SU-DHL-6 (cell line): ENCODE data around the gene ASTN1.

Experiments used
- H2AFZ ChIP-seq: fragments of 200-600 bp; sonication (generic); 2 replicates; pipeline ENCODE4 v1.6.1; 2014; ENCODE audit warnings: low read depth, mild to moderate bottlenecking, moderate library complexity, mixed read lengths, antibody characterized with exemption, low read length; ENCODE audit not compliant: severe bottlenecking
- H3F3A ChIP-seq: fragments of 200-600 bp; shearing (Covaris generic); 2 replicates; pipeline ENCODE4 v1.6.0; 2016; ENCODE audit warnings: antibody characterized with exemption, mild to moderate bottlenecking; ENCODE audit not compliant: insufficient read depth
- H3K27ac ChIP-seq: fragments of 200-600 bp; sonication (generic); 2 replicates; pipeline ENCODE4 v1.5.1; 2016; ENCODE audit warnings: low read depth, mild to moderate bottlenecking, low read length, moderate library complexity, mixed read lengths
- H3K27me3 ChIP-seq: fragments of 200-600 bp; sonication (generic), shearing (Covaris generic); 2 replicates; pipeline ENCODE4 v1.6.0; 2014; ENCODE audit warnings: mild to moderate bottlenecking, low read length
- H3K36me3 ChIP-seq: fragments of 200-600 bp; sonication (generic); 2 replicates; pipeline ENCODE4 v1.6.1; 2014; ENCODE audit warnings: mild to moderate bottlenecking, low read length, mixed read lengths
- H3K4me2 ChIP-seq: fragments of 300-600, 200-600 bp; shearing (Covaris generic), sonication (generic); 2 replicates; pipeline ENCODE4 v1.6.0; 2014; ENCODE audit warnings: low read length, low read depth, mild to moderate bottlenecking; ENCODE audit not compliant: poor library complexity, severe bottlenecking
- H3K4me3 ChIP-seq: fragments of 200-600 bp; sonication (generic); 2 replicates; pipeline ENCODE4 v1.5.1; 2014; ENCODE audit warnings: antibody characterized with exemption, low read length, mild to moderate bottlenecking, mixed read lengths; ENCODE audit not compliant: insufficient read depth, poor library complexity, severe bottlenecking
- H3K79me2 ChIP-seq: fragments of 200-600 bp; sonication (generic); 2 replicates; pipeline ENCODE4 v1.6.1; 2014; ENCODE audit warnings: mild to moderate bottlenecking, low read length, moderate library complexity; ENCODE audit not compliant: insufficient read depth
- H3K9ac ChIP-seq: fragments of 200-600 bp; sonication (generic); 2 replicates; pipeline ENCODE4 v1.7.0; 2014; ENCODE audit warnings: mild to moderate bottlenecking, low read length
- H3K9me2 ChIP-seq: fragments of 200-600 bp; sonication (generic); replicated peaks from 2 replicates; pipeline ENCODE4 v1.6.1; 2014; ENCODE audit warnings: low read length; ENCODE audit not compliant: insufficient read depth
- H3K9me3 ChIP-seq: fragments of 200-600 bp; sonication (generic); 2 replicates; pipeline ENCODE4 v1.6.1; 2014; ENCODE audit warnings: low read length, mixed read lengths; ENCODE audit not compliant: insufficient read depth
- H4K20me1 ChIP-seq: fragments of 200-600 bp; sonication (generic); 2 replicates; pipeline ENCODE4 v1.6.1; 2014; ENCODE audit warnings: low read depth, mild to moderate bottlenecking, antibody characterized with exemption, low read length, moderate library complexity, mixed read lengths
- EZH2phosphoT487 ChIP-seq: fragments of 200-600 bp; sonication (generic), shearing (Covaris generic); conservative IDR thresholded peaks from 2 replicates; pipeline ENCODE4 v1.6.1; 2018; ENCODE audit warnings: mild to moderate bottlenecking, antibody characterized with exemption, low read length, moderate library complexity, mixed read lengths
- TF ChIP-seq, protein P1 (sequence below): fragments of 200-600 bp; sonication (generic); IDR thresholded peaks from one replicate; pipeline ENCODE4 v1.5.1; 2017; ENCODE audit warnings: antibody characterized with exemption, mild to moderate bottlenecking, low read length, moderate library complexity; ENCODE audit not compliant: insufficient read depth, poor library complexity, severe bottlenecking

The ASTN1 gene

DNA sequence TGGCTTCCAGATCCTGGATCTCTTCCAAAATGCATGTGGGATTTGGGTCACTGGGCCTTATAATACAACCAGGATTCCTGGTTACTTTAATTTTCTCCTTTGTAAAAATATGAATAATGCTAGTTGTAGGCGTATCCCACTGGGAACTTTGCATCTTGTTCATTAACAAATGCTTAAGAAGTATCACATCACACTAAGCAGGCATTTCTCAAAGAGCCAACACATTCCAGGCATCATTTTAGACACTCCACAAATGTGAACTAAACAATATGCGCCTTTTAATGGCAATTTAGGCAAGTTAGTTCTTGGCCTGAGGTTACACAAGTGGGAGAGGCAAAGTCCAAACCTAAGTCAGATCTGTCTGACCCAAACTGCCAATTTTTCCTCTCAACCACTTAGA is 22.1 kb upstream of the ASTN1 start:
- H3K4me2 ChIP-seq: no peak overlapping the region
- no peaks in the 10 kb centered on the region for H3K36me3 ChIP-seq
- H3K9me2 ChIP-seq: no peaks in the 10 kb centered on the region
- no peak overlapping the region for H3K4me3 ChIP-seq
- H2AFZ ChIP-seq: no peak overlapping the region
- no peaks in the 10 kb centered on the region for H3F3A ChIP-seq
- no peaks in the 10 kb centered on the region for H3K9me3 ChIP-seq
- H3K9ac ChIP-seq: no peak overlapping the region
- H4K20me1 ChIP-seq: no peaks in the 10 kb centered on the region
- no peaks in the 10 kb centered on the region for H3K79me2 ChIP-seq
- H3K27me3 ChIP-seq: no peaks in the 10 kb centered on the region
- H3K27ac ChIP-seq: no peak overlapping the region
- TF ChIP-seq EZH2phosphoT487: no peak

DNA sequence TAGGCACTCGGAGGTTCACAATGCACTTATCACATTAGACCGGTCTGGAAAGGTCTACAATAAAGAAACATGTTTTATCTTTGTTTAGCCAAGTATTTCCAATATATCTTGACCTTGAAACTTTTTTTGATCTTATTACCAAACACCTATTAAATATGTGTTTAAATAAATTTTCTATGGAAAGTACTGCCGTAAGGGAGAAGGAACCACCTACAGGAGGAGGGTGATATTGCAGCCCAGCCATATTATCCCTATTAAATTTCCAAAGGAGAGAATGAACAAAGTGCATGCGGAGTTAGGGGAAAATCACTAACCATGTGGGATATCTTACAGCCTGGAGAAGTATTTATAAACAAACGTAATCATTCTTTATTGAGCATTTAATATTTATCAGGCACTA is 20.7 kb upstream of the ASTN1 start:
- no peaks in the 10 kb centered on the region for H3F3A ChIP-seq
- H2AFZ ChIP-seq: no peak overlapping the region
- no peak for TF ChIP-seq EZH2phosphoT487
- TF ChIP-seq, protein P1, sequence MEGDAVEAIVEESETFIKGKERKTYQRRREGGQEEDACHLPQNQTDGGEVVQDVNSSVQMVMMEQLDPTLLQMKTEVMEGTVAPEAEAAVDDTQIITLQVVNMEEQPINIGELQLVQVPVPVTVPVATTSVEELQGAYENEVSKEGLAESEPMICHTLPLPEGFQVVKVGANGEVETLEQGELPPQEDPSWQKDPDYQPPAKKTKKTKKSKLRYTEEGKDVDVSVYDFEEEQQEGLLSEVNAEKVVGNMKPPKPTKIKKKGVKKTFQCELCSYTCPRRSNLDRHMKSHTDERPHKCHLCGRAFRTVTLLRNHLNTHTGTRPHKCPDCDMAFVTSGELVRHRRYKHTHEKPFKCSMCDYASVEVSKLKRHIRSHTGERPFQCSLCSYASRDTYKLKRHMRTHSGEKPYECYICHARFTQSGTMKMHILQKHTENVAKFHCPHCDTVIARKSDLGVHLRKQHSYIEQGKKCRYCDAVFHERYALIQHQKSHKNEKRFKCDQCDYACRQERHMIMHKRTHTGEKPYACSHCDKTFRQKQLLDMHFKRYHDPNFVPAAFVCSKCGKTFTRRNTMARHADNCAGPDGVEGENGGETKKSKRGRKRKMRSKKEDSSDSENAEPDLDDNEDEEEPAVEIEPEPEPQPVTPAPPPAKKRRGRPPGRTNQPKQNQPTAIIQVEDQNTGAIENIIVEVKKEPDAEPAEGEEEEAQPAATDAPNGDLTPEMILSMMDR: peak; percentile 52
- H3K79me2 ChIP-seq: no peaks in the 10 kb centered on the region
- H3K9ac ChIP-seq: no peak overlapping the region
- H3K4me3 ChIP-seq: no peak overlapping the region
- no peaks in the 10 kb centered on the region for H3K9me2 ChIP-seq
- H3K27ac ChIP-seq: no peak overlapping the region
- H3K4me2 ChIP-seq: no peak overlapping the region
- H4K20me1 ChIP-seq: no peaks in the 10 kb centered on the region
- no peaks in the 10 kb centered on the region for H3K36me3 ChIP-seq
- H3K27me3 ChIP-seq: no peaks in the 10 kb centered on the region
- no peaks in the 10 kb centered on the region for H3K9me3 ChIP-seq

DNA sequence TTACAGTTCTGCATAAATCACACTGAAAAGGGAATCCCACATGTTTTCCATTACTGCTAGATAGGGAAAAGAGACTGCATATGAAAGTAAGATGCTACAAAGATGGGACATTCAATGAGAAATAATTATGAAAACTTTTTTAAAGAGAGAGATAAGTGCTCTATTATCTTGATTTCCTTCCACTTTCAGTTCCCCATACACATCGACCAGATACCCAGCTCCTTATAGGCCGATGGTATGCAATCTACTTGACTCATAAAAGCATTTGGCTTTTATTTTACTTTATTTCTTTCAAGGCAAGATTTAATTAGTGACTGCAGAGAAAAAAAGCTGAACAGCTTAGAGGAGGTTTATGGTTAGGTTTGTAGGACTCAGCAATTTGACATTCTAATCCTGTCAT is 19.3 kb upstream of the ASTN1 start:
- Histone ChIP-seq H3K27ac (no peak overlapping the region), H3K9me3 (no peaks in the 10 kb centered on the region), H3K4me2 (no peak overlapping the region), H3K79me2 (no peaks in the 10 kb centered on the region), H3K36me3 (no peaks in the 10 kb centered on the region), H3K4me3 (no peak overlapping the region), H3K27me3 (no peaks in the 10 kb centered on the region), H3K9ac (no peak overlapping the region), H4K20me1 (no peaks in the 10 kb centered on the region), H3F3A (no peaks in the 10 kb centered on the region), H2AFZ (no peak overlapping the region), H3K9me2 (no peaks in the 10 kb centered on the region)
- TF ChIP-seq, protein P1: no peak

DNA sequence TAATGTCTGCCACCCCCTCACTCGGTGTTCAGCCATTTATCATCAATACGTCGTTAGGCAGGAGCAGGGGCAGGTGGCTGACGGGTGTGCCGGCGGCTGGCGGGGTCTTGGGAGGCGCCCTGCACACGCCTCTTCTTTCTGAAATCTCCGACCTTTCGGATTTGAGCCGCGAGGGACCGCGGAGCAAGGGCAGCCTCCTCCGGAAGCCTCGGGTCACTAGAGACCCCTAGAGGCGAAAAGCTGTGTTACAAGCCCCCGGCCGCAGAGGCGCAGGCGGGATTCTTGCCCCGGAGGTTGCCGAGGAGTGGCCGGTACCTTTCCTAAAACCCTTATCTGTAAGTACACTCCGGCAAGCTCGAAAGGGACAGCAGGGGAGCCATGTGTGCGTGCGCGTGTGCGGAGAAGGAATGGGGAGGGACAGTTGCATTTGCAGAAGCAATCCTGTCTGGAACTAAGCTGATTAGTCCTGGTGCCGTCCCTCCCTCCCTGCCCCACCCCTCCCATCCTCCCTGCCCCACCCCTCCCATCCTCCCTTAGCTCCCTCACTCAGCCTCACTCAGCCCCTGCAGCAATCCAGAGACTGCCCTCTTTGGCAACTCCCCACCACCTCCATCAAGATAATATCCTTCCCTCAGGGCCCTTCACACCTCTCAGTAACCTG is 17.2 kb upstream of the ASTN1 start:
- Histone ChIP-seq H3K27ac (no peak overlapping the region), H3K36me3 (no peaks in the 10 kb centered on the region), H3F3A (no peaks in the 10 kb centered on the region), H3K4me2 (no peak overlapping the region), H3K4me3 (no peak overlapping the region), H3K9ac (no peak overlapping the region), H3K9me2 (no peaks in the 10 kb centered on the region), H3K27me3 (no peaks in the 10 kb centered on the region), H2AFZ (no peak overlapping the region), H3K9me3 (no peaks in the 10 kb centered on the region), H4K20me1 (no peaks in the 10 kb centered on the region), H3K79me2 (no peaks in the 10 kb centered on the region)
- no peak for TF ChIP-seq EZH2phosphoT487
- TF ChIP-seq, protein P1: peak; percentile 40
